Body of pancreas (tissue), 4 donors: Measurements from ENCODE around the gene CATSPER1.

ENCODE experiments used
- CTCF ChIP-seq, 7 experiments: fragments of 450-650 bp in 4 of 7; fragments of 200-600 bp in 3 of 7; sonication (generic) in 3 of 7; IDR thresholded peaks; one replicate each; pipeline ENCODE4 v1.5.1; 2016 to 2019; ENCODE audit warnings: antibody characterized with exemption in 7 of 7
- POLR2A ChIP-seq, 3 donors: fragments of 450-650 bp; IDR thresholded peaks; one replicate each; pipeline ENCODE4 v1.6.1; 2016; ENCODE audit warnings: antibody characterized with exemption in 3 of 3, mild to moderate bottlenecking in 2 of 3

GRCh38 chr11:66020618-66021357 lies 5.5 kb downstream of the CATSPER1 start:
- no peak for TF ChIP-seq CTCF (IDR thresholded peaks at IDR 0.05)
- no peak for TF ChIP-seq POLR2A (IDR thresholded peaks at IDR 0.05)
